NCI-H128 (cell line): ENCODE results near the gene TSNAXIP1.
"Not testable (repeated sequence)": the region's sequence is repeated elsewhere in the genome, so short reads cannot be mapped to it uniquely, and the experiment has no call there.

Source experiments
- DNase-seq: peaks from one replicate; lab custom pipeline; 2025; ENCODE audit not compliant: unreplicated experiment; lab: John Stamatoyannopoulos, UW

The TSNAXIP1 gene

DNA sequence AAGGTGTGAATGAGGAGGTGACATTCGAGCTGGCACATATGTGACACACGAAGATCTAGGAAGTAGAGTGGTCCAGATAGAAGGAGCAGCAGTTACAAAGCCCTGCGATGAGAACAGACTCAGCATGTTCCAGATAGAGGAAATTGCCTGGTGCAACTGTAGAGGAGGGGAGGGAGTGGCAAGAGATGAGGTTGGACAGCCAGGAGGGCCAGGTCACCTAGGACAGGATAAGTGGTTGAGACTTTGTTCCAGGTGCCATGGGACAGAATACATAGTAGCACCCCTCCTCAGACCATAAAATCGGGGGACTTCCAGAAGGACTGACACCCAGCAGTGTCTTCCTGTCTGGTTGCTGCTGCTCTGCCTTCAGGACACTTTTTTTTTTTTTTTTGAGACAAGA is 51.8 kb downstream of the TSNAXIP1 start:
- DNase-seq: no peak

DNA sequence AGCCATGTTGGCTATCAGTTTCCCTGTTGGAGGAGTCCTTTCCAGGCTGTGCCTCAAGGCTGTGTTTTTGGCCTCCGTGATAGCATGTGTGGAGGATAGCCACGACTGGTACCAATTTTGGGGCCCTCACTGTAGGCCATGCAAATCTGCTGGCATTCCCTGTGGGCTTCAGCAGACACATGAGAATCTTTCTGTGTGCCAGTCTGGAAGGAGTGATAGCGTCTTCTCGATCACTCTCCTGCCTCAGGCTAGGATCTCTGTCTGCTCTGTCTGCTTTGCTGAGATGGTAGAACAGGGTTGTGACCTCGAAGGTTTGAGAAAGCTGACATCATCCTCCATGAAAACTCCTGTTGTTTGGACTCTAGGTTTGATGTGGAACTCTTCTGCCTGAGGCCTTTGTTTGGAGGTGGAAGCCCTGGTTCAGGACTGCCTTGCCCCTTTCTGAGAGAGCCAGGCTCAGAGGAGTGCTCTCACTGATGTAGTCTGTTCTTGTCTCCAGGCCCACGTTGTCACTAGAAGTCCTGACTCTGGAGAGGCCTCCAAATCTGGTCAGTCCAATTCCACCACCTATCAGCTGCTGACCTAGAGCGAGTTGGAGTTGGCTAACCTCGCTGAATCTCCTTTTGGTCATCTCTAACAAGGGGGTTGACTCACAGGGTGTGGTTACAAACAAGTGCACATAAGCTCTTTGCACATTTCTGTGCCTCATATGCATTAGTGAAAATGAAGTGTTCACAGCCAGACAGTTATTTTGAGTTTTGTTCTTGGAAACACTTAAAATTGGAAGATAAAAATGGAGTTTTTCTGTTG is 54.1 kb downstream of the TSNAXIP1 start:
- DNase-seq: no peak

GRCh38 chr16:67861877-67862276 is 55.2 kb downstream of the TSNAXIP1 start:
- DNase-seq: no peak

GRCh38 chr16:67862623-67863583 is 56.2 kb downstream of the TSNAXIP1 start:
- no peak for DNase-seq

- not testable (repeated sequence) for DNase-seq
Measured at GRCh38 chr16:67864044-67864443, 57.4 kb downstream of the TSNAXIP1 start.

GRCh38 chr16:67864594-67864993 is 57.9 kb downstream of the TSNAXIP1 start:
- DNase-seq: no peak

GRCh38 chr16:67865318-67865717 is 58.6 kb downstream of the TSNAXIP1 start:
- DNase-seq: no peak

GRCh38 chr16:67868290-67868689 is 61.6 kb downstream of the TSNAXIP1 start:
- DNase-seq: no peak

GRCh38 chr16:67869653-67870052 is 63.0 kb downstream of the TSNAXIP1 start:
- no peak for DNase-seq

DNA sequence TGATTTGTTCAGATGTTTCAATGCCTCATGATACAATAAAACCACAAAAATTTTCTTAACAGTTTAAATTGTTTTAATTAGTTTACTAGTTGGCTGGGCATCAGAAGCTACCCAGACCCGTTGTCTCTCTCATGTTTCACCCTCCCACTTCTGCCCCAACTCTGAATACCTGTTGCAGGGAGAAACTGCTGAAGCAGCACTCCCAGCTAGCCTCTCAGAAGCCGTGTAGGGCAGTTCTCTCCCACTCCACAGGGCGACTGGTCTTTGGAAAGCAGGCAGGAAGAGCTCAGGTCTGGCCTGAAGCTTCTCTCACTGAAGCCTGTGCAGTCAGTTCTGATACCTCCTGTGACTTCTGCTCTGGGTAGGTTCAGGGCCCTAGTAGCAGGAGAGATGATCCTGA is 64.6 kb downstream of the TSNAXIP1 start:
- DNase-seq: no peak

GRCh38 chr16:67872131-67872630 is 65.5 kb downstream of the TSNAXIP1 start:
- no peak for DNase-seq

GRCh38 chr16:67872631-67873434 is 66.1 kb downstream of the TSNAXIP1 start, which contains the start of gene EDC4:
Gene EDC4, plus strand, starts transcription at chr16:67873052. Its CDS starts 210 bp downstream, at chr16:67873262.
- DNase-seq: no peak

GRCh38 chr16:67873435-67874370 is 67.0 kb downstream of the TSNAXIP1 start:
- no peak for DNase-seq

- no peak for DNase-seq
Measured at GRCh38 chr16:67874372-67874771, 67.7 kb downstream of the TSNAXIP1 start.

DNA sequence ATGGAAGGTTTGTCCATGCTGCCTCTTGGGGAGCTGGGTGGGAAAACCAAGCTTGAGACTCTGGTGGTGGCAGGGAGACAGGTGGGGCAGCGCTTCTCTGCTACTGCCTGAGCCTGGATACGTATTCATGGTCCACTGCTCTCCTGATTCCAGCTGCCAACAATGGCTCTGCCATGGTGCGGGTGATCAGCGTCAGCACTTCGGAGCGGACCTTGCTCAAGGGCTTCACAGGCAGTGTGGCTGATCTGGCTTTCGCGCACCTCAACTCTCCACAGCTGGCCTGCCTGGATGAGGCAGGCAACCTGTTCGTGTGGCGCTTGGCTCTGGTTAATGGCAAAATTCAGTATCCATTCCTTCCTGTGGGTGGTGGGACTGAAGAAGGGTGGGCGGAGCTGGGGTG is 70.4 kb downstream of the TSNAXIP1 start:
- no peak for DNase-seq
